CD4-positive, alpha-beta T cell treated with Interleukin-17A for 1 hour (primary cell): ENCODE data around the gene TPST2.
"Not testable (repeated sequence)": the region's sequence is repeated elsewhere in the genome, so short reads cannot be mapped to it uniquely, and the experiment has no call there.

Experiments
- DNase-seq: peaks from one replicate; pipeline ENCODE4 v3.0.0-alpha.2; 2020

Gene TPST2

DNA sequence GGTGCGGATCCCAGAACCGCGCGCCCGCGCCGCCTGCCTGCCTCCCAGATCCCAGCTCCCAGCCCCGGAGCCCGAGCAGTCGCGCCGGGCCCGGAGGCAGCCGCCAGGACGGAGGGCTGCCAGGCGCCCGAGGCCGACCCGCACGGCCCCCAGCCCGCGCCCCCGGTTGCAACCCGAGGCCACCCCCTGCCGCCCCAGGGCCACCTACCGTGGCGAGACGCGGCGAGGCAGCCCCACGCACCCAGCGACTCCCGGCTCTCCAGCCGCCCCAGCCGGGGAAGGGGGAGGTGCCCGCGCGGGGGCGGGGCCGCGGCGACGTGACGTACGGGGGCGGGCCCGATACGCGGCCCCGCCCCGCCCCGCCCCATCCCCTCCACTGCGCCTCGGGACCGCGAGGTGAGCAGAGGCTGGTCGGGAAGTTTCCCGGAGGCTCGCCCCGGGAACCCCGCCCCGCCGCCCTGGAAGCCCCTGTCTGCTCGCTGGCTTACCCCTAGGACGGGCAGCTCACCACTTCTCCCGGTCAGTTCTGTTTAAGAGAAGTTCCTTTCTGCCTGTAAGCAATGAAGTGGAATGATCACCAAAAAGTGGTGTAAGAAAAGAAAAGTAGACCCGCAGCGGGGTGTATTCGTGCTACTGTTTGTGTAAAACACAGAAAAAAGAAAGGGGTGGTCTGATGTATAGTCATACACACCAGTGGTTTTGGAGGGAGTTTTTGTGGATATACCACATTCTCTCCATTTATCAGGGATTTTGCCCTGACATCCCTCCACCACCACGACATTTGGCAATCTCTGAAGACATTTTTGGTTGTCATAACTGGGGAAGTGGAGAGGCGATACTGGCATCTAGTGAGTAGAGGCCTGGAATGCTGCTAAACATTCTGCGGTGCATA is at the start of gene TPST2:
Gene TPST2, minus strand, starts transcription at position 288 of the 892 bp plus-strand sequence. CDS start 48,502 bp downstream, outside the sequence.
- DNase-seq = peak; percentile 79

GRCh38 chr22:26636296-26636695 is 46.4 kb upstream of the TPST2 start:
- DNase-seq = no peak

- DNase-seq = no peak
Measured at GRCh38 chr22:26635117-26635516, 45.2 kb upstream of the TPST2 start.

DNA sequence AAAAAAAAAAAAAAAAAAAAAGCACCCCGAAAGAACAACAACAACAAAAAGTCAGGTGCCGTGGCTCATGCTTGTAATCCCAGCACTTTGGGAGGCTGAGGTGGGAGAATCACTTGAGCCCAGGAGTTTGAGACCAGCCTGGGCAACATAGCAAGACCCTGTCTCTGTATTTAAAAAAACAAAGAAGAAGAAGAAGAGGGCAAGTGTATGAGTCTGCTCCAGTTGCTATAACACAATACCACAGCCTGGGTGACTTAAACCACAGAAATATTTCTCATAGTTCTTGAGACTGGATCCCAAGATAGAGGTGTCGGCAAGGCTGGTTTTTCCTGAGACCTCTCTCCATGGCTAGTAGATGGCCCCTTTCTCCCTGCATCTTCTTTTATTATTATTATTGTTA is 44.3 kb upstream of the TPST2 start:
- DNase-seq = no peak

DNA sequence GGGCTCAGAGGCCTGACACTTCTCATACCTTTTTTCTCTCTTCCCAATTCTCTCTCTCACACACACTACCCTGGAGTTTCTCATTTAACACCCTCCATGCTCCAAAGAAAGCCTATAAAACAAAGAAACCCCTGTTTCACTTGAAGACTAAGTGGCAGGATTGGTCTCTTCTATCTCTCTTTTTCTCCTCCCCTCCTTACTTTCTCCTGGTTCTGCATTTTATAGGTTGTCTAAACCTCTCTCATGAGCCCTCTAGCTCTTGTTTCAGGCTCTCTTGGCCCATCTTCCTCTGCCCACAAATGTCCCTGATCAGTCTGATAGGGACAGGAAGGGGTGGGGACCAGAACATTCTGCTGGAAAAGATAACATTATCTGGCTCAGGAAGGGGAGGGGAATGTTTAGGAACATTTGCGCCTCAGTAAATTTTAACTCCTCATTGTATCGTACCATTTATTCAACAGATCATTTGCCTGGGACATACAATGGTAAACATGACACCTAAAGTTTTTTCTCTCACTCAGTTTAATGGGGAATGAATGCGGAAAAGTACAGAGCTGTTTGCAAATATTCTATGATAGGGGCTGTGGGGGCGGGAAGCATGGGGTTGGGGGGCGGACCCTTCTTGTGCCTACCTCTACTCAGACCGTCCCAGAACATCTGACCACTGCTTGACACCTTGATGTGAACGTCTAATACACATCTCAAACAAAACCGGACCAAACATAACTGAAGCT is 42.7 kb upstream of the TPST2 start:
- DNase-seq = no peak

- no peak for DNase-seq
Measured at GRCh38 chr22:26631282-26631681, 41.4 kb upstream of the TPST2 start.

DNA sequence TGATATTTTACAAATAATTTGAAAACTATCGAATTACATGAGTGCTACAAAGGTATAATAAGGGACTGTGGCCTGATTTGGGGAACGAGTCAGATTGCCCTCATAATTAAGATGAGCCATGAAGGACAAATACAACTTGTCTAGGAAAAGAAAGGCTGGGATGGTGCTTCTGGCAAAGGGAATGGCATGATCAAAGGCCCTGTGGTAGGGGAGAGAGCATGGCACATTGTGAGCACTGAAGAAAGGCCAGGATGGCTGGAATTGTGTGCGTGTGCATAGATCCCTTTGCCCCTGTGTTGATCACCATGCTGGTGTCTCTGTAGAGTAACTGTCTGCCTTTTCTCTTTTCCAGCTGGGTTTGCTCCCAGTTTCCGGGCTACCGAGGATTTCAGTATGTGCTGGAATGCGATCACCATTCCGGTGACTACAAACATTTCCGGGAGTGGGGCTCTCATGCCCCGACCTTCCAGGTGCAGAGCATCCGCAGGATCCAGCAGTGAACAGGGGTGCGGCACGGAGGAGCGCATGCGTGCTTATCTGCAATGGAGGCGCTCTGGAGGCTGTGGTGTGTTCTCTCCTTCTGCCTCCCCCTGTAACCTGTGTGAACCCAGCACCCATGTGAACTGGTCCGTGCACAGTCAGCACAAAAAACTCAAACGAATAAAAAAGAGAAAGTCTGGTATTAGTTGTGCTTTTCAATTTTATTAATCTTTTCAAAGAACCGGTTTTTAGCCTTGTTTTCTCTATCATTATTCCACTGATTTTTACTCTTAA is 40.2 kb upstream of the TPST2 start:
- DNase-seq = no peak

DNA sequence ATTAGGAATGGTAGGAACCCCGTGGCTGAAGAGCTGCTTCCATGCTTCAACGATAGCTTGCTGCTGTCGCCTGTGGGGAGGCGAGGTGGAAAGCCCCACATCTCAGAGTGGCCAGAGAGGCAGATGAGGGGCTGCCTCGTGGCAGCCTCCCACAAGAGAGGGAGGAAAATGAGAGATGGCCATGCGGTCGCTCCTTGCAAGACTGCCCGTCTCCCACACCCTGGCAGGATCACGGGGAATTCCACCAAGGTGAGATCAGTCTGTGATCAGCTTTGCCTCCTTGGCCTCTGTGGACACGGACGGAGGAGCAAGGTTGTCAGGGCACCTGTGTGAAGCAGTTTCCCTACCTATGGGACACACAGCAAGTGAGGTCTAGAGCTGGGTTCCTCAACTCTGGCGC is 34.9 kb upstream of the TPST2 start:
- DNase-seq = no peak

DNA sequence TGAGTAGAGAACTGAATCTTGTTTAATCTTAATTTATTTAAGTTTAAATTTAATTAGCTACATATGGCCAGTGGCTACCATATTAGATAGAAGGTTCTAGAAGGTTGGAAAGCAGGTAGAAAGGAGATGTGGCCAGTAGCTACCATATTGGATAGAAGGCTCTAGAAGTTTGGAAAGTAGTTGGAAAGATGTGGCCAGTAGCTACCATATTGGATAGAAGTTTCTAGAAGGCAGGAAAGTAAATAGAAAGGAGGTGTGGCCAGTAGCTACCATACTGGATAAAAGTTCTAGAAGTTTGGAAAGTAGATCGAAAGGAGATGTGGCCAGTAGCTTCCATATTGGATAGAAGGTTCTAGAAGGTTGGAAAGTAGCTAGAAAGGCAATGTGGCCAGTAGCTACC is 34.1 kb upstream of the TPST2 start:
- DNase-seq = no peak

DNA sequence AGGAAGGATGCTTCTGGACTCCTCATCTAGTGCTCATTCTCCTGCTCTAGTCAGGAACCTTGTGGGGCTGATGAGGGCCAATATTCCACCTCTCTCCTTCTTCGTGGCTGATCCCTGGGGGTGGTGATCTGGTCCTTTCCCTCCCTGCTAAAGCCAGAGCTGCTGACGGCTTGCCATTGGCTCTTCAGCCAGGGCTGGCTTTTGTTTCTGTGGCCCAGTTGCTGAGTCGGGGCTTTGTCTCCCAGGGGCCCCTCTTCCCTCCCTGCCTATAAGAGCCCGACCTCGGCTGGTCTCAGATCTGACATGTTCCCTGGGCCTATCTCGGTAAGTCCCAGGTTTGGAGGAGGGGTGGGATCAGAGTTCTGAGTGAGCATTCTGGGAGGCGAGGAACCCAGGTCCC is 31.7 kb upstream of the TPST2 start, which contains the start of gene CRYBA4:
Gene CRYBA4, plus strand, starts transcription at position 301 of the 400 bp plus-strand sequence. CDS start 634 bp downstream, outside the sequence.
- no peak for DNase-seq

- DNase-seq = no peak
Measured at GRCh38 chr22:26620197-26620596, 30.3 kb upstream of the TPST2 start.

GRCh38 chr22:26619510-26619909 is 29.6 kb upstream of the TPST2 start:
- DNase-seq = no peak

DNA sequence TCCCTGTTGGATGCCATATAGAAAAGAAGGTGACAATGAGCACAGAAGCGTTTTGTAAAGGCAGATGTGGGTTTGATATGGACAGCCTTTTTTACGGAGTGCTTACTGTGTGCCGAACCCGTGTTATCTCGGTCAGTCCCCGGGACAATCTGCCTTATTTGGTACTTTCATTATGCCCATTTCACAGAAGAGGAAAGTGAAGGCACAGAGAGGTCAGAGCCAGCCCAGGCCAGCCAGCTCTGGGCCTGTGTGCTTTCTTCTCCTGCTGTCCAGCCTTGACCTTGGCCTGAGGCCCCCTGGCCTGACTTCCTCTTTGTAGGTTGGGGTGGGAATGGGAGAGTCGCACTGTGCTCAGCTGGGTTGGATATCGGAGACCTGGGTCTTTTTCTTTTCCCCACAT is 28.5 kb upstream of the TPST2 start:
- DNase-seq = no peak

DNA sequence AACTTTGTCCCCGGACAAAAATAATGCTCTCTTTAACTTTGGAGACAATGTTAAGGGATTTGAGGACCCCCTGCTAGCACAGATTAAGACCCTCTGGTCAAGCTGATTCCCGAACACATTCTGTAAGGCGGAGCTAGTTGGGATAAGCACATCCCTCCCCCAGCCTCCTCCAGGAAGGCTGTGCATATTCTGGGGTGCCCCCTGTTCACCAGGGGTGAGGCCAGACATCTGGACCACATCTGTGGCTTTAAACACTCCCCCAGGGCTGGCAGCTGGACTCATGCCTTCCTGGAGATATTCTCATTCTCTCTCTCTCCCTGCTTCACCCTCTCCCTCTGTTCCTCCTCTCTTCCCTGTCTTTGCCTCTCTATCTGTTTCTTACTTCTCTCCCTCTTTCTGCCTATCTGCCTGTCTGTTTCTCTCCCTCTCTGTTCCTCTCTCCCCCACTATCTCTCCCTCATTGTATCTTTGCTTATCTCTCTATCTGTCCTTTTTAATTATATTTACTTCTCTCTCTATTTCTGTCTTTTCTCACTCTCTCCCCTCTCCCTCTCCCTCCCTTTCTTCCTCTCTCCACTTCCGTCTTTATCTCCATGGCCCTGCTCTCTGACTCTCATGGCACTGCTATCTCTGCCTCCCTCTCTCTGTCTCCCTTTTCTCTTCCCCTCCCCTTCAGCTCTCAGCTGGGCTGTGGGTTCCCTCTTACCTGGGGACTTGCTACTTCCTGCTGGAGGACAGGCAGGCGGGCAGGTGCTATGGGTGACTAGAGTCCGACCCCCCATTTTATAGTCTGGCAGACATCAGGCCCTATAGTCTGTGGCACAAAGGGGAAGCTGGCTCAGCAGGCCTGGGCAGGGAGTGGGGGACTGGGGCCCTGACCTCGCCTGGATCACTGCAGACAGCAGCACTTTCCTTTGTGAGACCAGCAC is 27.6 kb upstream of the TPST2 start, which contains the start of gene CRYBB1:
Gene CRYBB1, minus strand, starts transcription at position 757 of the 929 bp plus-strand sequence. CDS start 1,708 bp downstream, outside the sequence.
- DNase-seq = no peak

DNA sequence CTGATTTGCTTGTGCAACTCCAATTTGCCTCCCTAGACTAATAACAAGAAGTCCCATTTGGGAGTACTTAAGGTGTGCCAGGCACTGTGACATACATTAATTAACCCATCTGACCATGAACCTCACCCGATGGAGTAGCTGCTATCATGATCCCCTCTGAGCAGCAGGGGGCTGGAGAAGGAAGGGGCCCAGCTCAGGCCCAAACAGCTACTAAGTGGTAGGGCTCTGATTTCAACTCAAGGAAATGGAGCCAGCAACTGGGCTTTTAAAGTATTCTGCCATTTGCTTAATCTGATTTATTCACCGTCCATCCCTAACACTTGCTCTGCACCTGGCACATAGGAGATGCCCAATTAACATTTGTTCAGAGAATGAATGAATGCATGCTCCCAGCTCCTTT is 26.7 kb upstream of the TPST2 start:
- DNase-seq = no peak

- DNase-seq = no peak
Measured at GRCh38 chr22:26615830-26616435, 26.0 kb upstream of the TPST2 start.

DNA sequence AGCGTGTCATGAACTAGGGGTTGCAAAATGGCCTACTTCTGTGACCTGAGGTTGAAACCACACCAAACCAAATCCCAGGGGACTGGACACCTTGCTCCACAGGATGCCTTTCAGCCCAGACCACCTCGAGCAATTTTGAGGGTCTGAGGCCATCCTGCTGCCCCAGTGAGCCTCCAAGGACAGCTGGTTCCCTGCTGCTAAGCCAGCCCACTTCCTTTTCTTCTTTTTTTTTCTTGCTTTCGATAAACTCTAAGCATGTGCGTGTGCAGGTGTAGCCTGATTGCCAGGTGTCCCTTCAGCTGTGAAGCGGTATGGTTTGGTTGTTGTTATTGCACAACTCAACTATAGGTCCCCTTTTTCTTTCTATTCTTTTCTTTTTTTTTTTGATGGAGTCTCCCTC is 25.2 kb upstream of the TPST2 start:
- DNase-seq = no peak

GRCh38 chr22:26614322-26614721 is 24.4 kb upstream of the TPST2 start:
- DNase-seq = no peak

GRCh38 chr22:26613753-26614152 is 23.8 kb upstream of the TPST2 start:
- not testable (repeated sequence) for DNase-seq

GRCh38 chr22:26612652-26613051 is 22.7 kb upstream of the TPST2 start:
- no peak for DNase-seq

- no peak for DNase-seq
Measured at GRCh38 chr22:26610996-26611395, 21.1 kb upstream of the TPST2 start.
